Activated CD8-positive, alpha-beta T cell treated with anti-CD3 and anti-CD28 coated beads for 36 hours (primary cell): ENCODE results near the gene ADAMTS17. TPM values are rescaled to one million over a fixed set of nuclear protein-coding genes. Genes with fewer than 3 reads are reported as not detected.

Experiments used
- ATAC-seq: fragments of 200-7000 bp; cut with Tn5 transposase; one replicate; pipeline ENCODE4 v1.10.0; 2021; ENCODE audit warnings: mild to moderate bottlenecking, moderate library complexity
- CTCF ChIA-PET: fragments of 350-600 bp; sonication (Branson Sonifier 250); formaldehyde crosslinking; loops from one replicate; lab custom pipeline; 2021; ENCODE audit warnings: antibody characterized with exemption; lab: Charles Lee
- POLR2A ChIA-PET: fragments of 350-600 bp; sonication (Branson Sonifier 250); formaldehyde crosslinking; loops from one replicate; lab custom pipeline; 2021; ENCODE audit warnings: antibody characterized with exemption; lab: Charles Lee
- DNase-seq: peaks from one replicate; pipeline ENCODE4 v3.0.0-alpha.2; 2020
- H3K27ac Mint-ChIP-seq: one replicate; pipeline ENCODE4 v1.8.0; 2021; ENCODE audit warnings: mild to moderate bottlenecking, mixed read lengths
- H3K27me3 Mint-ChIP-seq: one replicate; pipeline ENCODE4 v1.8.0; 2021; ENCODE audit warnings: mixed read lengths
- H3K36me3 Mint-ChIP-seq: one replicate; pipeline ENCODE4 v1.8.0; 2021; ENCODE audit warnings: low read depth, mixed read lengths
- H3K4me1 Mint-ChIP-seq: one replicate; pipeline ENCODE4 v1.8.0; 2021; ENCODE audit warnings: low read depth, mixed read lengths
- H3K4me3 Mint-ChIP-seq: one replicate; pipeline ENCODE4 v1.8.0; 2021; ENCODE audit warnings: mild to moderate bottlenecking, moderate library complexity, mixed read lengths
- H3K9me3 Mint-ChIP-seq: one replicate; pipeline ENCODE4 v1.8.0; 2021; ENCODE audit warnings: mixed read lengths
- intact Hi-C: fragments of 100-400 bp; cut with micrococcal nuclease; formaldehyde crosslinking; loops from one replicate; pipeline ENCODE4 v1.10.0; 2022
- total RNA-seq, 2 experiments: library from RNA; stranded (reverse); gene quantifications; one replicate each; pipeline ENCODE4 v1.2.3, GENCODE V29; 2021
- TF ChIP-seq, protein P1 (sequence below): fragments of 200-600 bp; IDR thresholded peaks from one replicate; pipeline ENCODE4 v1.8.0; 2022; ENCODE audit warnings: antibody characterized with exemption, mild to moderate bottlenecking

Gene ADAMTS17
- total RNA-seq, 2 experiments from 2014 or later = 0.60 to 1.5 TPM

DNA sequence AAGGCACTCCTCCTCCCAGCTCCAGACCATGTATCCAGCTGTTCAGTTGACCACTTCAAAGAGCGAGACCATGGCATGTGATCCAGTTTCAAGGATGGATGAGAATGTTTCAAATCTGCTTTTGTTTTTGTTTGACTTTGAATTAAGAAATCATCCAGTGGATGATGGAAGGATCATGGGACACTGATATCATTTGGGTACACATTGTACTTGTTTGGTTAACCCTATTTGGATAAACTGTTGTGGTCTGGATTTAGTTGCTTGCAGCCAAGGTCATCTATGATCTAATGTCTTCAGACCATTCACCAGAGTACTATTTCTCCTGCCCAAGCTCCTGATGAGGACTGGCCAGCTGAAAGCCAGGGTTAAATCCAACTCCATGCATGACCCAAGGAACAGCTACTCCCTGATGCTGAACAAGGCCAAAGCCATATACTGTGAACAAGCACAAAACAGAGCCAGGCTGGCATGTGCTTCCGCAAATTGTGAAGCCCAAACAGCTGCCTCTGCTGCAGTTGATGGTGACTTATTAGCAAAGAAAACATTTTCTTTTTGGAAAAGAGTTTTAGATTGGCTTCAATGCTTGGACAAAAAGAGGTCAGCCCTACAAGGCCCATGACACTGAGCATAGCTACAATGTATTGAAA lies 5.2 kb upstream of the ADAMTS17 start:
- DNase-seq (no peak), ATAC-seq (no peak)
- Mint-ChIP-seq H3K4me1 (peaks cover 5% of the 10 kb centered on the region), H3K36me3 (no peaks in the 10 kb centered on the region), H3K27me3 (peaks cover 7% of the 10 kb centered on the region), H3K4me3 (no peak overlapping the region), H3K9me3 (no peaks in the 10 kb centered on the region), H3K27ac (no peak overlapping the region)
- ChIA-PET POLR2A (no interaction called here), CTCF (interaction anchor here (1.7 to 7.1 kb wide), 4 partner anchors 8 to 418 kb away, joined by 4 to 154 read pairs (median 48); partner anchors contain the start of gene ADAMTS17)
- intact Hi-C loops = no loop called here
- TF ChIP-seq, protein P1, sequence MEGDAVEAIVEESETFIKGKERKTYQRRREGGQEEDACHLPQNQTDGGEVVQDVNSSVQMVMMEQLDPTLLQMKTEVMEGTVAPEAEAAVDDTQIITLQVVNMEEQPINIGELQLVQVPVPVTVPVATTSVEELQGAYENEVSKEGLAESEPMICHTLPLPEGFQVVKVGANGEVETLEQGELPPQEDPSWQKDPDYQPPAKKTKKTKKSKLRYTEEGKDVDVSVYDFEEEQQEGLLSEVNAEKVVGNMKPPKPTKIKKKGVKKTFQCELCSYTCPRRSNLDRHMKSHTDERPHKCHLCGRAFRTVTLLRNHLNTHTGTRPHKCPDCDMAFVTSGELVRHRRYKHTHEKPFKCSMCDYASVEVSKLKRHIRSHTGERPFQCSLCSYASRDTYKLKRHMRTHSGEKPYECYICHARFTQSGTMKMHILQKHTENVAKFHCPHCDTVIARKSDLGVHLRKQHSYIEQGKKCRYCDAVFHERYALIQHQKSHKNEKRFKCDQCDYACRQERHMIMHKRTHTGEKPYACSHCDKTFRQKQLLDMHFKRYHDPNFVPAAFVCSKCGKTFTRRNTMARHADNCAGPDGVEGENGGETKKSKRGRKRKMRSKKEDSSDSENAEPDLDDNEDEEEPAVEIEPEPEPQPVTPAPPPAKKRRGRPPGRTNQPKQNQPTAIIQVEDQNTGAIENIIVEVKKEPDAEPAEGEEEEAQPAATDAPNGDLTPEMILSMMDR = no peak

DNA sequence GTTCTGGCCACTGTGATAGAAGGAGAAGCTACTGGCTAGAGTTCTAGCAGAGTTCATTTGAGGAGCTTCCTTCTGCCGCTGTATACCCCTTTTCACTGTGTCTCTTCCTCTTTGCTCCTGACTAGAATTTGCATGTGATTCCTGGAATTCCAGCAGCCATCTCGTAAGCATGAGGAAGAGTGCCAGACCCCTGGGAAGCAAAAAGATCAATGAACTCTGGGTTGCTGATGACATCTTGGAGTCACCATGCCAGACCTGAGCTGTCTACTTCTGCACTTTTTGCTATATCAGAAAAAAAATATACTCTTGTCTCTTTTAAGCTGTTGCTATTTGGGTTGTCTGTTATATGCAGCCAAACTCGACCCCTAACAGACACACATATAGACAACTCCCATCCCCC lies 3.7 kb upstream of the ADAMTS17 start:
- DNase-seq = no peak
- Mint-ChIP-seq H3K4me3 (no peak overlapping the region), H3K36me3 (no peaks in the 10 kb centered on the region), H3K9me3 (no peaks in the 10 kb centered on the region), H3K4me1 (peaks cover 5% of the 10 kb centered on the region), H3K27me3 (no peaks in the 10 kb centered on the region), H3K27ac (no peak overlapping the region)
- TF ChIP-seq, protein P1 = no peak
- POLR2A ChIA-PET = no interaction called here
- CTCF ChIA-PET = interaction anchor here (0.6 to 7.1 kb wide), 9 partner anchors 6 to 663 kb away, joined by 3 to 154 read pairs (median 4); partner anchors contain the start of gene ADAMTS17
- ATAC-seq = no peak
- intact Hi-C loops = no loop called here

DNA sequence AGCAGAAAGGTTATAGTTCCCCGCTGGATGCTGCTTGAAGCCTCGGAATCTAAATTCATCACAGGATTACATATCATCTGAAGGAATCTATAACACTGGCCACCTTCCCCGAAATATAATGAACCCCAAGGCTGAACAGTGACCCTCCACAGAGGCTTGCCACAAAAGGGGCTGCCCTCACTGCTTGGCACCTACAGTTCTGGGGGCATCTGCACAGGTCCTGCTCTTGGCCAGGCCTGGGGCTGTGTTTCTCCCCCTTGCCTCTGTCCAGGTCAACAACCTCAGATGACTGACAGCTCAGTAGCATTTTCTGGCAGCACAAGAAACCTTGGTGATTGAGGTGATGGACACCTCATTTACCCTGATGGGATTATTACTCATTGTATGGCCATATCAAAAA lies 1.5 kb upstream of the ADAMTS17 start:
- TF ChIP-seq, protein P1 = no peak
- ChIA-PET POLR2A (no interaction called here), CTCF (interaction anchor here (1.6 to 8.3 kb wide), 4 partner anchors 6 to 411 kb away, joined by 3 to 154 read pairs (median 8); no protein-coding TSS in a partner anchor)
- Mint-ChIP-seq H3K27ac (no peak overlapping the region), H3K27me3 (peaks cover 2% of the 10 kb centered on the region), H3K9me3 (no peaks in the 10 kb centered on the region), H3K4me1 (peaks cover 13% of the 10 kb centered on the region), H3K36me3 (no peaks in the 10 kb centered on the region), H3K4me3 (no peak overlapping the region)
- ATAC-seq (no peak), DNase-seq (no peak)
- intact Hi-C loops = loop anchor here (5.0 kb wide), 1 partner anchor 254 kb away; no protein-coding TSS in a partner anchor

DNA sequence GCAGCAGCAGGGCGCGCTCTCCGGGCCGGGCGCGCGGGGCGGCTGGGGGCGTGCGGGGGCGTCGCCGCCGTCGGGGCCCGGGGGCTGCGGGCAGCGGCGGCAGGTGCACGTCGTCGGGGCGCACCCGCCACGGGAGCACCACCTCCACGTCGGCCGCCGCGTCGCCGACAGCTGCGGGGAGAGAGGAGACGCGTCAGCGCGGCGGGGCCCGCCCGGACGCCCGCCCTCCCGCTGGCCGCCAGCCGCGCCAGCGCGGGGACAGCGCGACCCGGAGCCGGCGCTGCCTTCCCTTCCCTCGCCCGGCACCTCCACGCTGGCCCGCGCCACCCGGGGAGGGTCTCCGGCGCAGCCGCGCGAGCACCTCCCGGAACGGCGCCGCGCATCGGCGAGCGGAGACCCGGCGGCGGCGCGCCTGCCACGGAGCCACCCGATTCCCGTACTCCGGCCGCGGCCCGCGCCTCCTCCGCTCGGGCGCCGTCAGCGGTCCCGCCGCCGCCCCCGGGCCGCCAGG lies 481 bp downstream of the ADAMTS17 start:
- CTCF ChIA-PET = interaction anchor here (1.1 to 8.3 kb wide), 4 partner anchors 8 to 412 kb away, joined by 3 to 154 read pairs (median 22); no protein-coding TSS in a partner anchor
- DNase-seq = no peak
- Mint-ChIP-seq H3K36me3 (no peaks in the 10 kb centered on the region), H3K27me3 (peaks cover 7% of the 10 kb centered on the region), H3K4me1 (peaks cover 15% of the 10 kb centered on the region), H3K9me3 (no peaks in the 10 kb centered on the region), H3K4me3 (peak overlapping the region; percentile 52), H3K27ac (no peak overlapping the region)
- intact Hi-C loops = loop anchor here (5.0 kb wide), 1 partner anchor 256 kb away; no protein-coding TSS in a partner anchor
- POLR2A ChIA-PET = interaction anchor here (1.2 to 1.8 kb wide), 2 partner anchors 9 to 10 kb away, joined by 3 to 5 read pairs; no protein-coding TSS in a partner anchor
- peak; percentile 7 for ATAC-seq
- TF ChIP-seq, protein P1 = no peak
